ENCODE measurements around the gene COPA.

Gene COPA

DNA sequence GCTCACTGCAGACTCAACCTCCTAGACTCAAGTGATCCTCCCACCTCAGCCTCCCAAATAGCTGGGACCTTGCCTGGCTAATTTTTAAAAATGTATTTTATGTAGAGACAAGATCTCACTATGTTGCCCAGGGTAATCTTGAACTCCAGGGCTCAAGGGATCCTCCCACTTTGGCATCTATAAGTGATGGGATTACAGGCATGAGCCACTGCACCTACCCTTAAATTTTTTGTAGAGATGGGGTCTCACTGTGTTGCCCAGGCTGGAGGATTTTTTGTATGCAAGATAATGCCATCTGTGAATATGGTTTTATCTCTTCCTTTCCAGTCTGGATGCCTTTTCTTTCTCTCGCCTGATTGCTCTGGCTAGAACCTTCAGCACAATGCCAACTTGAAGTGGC is 72.0 kb downstream of the COPA start:
- H3K36me3 ChIP-seq (ENCODE audit: insufficient read depth, low read length) = no peaks in the 10 kb centered on the region
- no peaks in the 10 kb centered on the region for H3K79me2 ChIP-seq (ENCODE audit: insufficient read depth, low read length)
- TF ChIP-seq, protein P1, sequence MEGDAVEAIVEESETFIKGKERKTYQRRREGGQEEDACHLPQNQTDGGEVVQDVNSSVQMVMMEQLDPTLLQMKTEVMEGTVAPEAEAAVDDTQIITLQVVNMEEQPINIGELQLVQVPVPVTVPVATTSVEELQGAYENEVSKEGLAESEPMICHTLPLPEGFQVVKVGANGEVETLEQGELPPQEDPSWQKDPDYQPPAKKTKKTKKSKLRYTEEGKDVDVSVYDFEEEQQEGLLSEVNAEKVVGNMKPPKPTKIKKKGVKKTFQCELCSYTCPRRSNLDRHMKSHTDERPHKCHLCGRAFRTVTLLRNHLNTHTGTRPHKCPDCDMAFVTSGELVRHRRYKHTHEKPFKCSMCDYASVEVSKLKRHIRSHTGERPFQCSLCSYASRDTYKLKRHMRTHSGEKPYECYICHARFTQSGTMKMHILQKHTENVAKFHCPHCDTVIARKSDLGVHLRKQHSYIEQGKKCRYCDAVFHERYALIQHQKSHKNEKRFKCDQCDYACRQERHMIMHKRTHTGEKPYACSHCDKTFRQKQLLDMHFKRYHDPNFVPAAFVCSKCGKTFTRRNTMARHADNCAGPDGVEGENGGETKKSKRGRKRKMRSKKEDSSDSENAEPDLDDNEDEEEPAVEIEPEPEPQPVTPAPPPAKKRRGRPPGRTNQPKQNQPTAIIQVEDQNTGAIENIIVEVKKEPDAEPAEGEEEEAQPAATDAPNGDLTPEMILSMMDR (conservative IDR thresholded peaks at IDR 0.05; ENCODE audit: low read length) = no peak
- TF ChIP-seq EZH2phosphoT487 (IDR thresholded peaks at IDR 0.05; ENCODE audit: borderline replicate concordance) = no peak
- H3F3A ChIP-seq (ENCODE audit: low read depth) = no peaks in the 10 kb centered on the region
- H4K20me1 ChIP-seq (ENCODE audit: insufficient read depth, low read length, poor library complexity, severe bottlenecking) = no peaks in the 10 kb centered on the region
- H3K27me3 ChIP-seq (ENCODE audit: insufficient read depth, low read length, poor library complexity, severe bottlenecking) = no peaks in the 10 kb centered on the region
- H3K4me1 ChIP-seq (ENCODE audit: insufficient read depth, low read length, poor library complexity, severe bottlenecking) = no peaks in the 10 kb centered on the region
- H3K9me3 ChIP-seq (ENCODE audit: insufficient read depth, low read depth, low read length) = no peaks in the 10 kb centered on the region
- no peak overlapping the region for H3K4me3 ChIP-seq (ENCODE audit: low read length, poor library complexity, severe bottlenecking)
- H3K4me2 ChIP-seq (ENCODE audit: low read depth, low read length, poor library complexity, severe bottlenecking) = no peak overlapping the region
- H3K9me2 ChIP-seq (replicated peaks; ENCODE audit: low read depth, low read length) = no peaks in the 10 kb centered on the region
- H3K9ac ChIP-seq (ENCODE audit: low read depth, low read length, poor library complexity, severe bottlenecking) = no peak overlapping the region
- no peak overlapping the region for H2AFZ ChIP-seq (ENCODE audit: low read length)

DNA sequence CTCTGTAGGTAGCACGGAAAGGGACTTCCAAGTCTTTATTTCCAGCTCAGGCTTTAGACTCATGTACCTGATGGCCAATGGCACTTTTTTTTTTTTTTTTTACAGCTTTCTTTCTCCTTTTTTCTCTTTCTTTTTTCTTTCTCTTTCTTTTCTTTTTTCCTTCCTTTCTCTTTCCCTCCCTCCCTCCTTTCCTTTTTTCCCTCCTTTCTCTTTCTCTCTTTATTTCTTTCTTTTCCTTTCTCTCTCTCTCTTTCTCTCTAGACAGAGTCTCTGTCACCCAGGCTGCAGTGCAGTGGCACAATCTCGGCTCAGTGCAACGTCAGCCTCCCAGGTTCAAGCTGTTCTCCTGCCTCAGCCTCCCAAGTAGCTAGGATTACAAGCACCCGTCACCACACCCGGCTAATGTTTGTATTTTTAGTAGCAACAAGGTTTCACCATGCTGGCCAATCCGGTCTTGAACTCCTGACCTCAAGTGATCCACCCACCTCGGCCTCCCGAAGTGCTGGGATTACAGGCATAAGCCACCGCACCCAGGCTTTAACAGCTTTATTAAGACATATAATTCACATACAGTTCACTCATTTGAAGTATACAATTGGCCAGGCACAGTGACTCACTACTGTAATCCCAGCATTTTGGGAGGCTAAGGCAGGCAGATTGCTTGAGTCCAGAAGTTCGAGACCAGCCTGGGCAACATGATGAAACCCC is 75.6 kb downstream of the COPA start:
- H3K9me2 ChIP-seq (replicated peaks; ENCODE audit: low read depth, low read length) = no peaks in the 10 kb centered on the region
- H3K79me2 ChIP-seq (ENCODE audit: insufficient read depth, low read length) = no peaks in the 10 kb centered on the region
- no peak overlapping the region for H3K9ac ChIP-seq (ENCODE audit: low read depth, low read length, poor library complexity, severe bottlenecking)
- TF ChIP-seq, protein P1 (conservative IDR thresholded peaks at IDR 0.05; ENCODE audit: low read length) = no peak
- TF ChIP-seq EZH2phosphoT487 (IDR thresholded peaks at IDR 0.05; ENCODE audit: borderline replicate concordance) = no peak
- peaks cover 6% of the 10 kb centered on the region for H3K4me1 ChIP-seq (ENCODE audit: insufficient read depth, low read length, poor library complexity, severe bottlenecking)
- no peaks in the 10 kb centered on the region for H3F3A ChIP-seq (ENCODE audit: low read depth)
- no peak overlapping the region for H3K4me3 ChIP-seq (ENCODE audit: low read length, poor library complexity, severe bottlenecking)
- no peak overlapping the region for H3K4me2 ChIP-seq (ENCODE audit: low read depth, low read length, poor library complexity, severe bottlenecking)
- no peaks in the 10 kb centered on the region for H3K36me3 ChIP-seq (ENCODE audit: insufficient read depth, low read length)
- no peak overlapping the region for H2AFZ ChIP-seq (ENCODE audit: low read length)
- no peaks in the 10 kb centered on the region for H3K27me3 ChIP-seq (ENCODE audit: insufficient read depth, low read length, poor library complexity, severe bottlenecking)
- no peaks in the 10 kb centered on the region for H4K20me1 ChIP-seq (ENCODE audit: insufficient read depth, low read length, poor library complexity, severe bottlenecking)
- no peaks in the 10 kb centered on the region for H3K9me3 ChIP-seq (ENCODE audit: insufficient read depth, low read depth, low read length)

DNA sequence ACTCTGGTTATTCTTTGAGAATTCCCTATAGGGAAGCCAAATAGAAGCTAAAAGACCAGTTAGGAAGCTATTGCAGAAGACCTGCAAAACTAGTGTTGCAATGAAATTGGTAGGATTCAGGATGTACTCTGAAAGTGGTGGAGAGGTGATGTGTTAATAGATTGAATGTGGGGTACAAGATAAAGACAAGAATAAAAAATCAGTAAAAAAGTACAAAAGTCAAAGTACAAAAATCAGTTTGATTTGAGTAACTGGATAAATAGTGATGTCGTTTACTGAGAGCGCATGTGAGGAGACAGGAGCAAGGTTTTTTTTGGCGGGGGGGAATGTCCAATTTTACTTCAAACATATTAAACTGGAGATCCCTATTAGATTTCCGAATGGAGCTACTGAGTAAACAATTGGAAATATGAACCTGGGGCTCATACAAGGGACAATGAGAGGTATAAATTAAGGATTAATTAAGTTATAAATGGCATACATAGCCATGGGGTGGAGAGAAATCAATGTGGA is 78.2 kb downstream of the COPA start:
- no peaks in the 10 kb centered on the region for H3K36me3 ChIP-seq (ENCODE audit: insufficient read depth, low read length)
- H4K20me1 ChIP-seq (ENCODE audit: insufficient read depth, low read length, poor library complexity, severe bottlenecking) = peaks cover 16% of the 10 kb centered on the region
- H3K9ac ChIP-seq (ENCODE audit: low read depth, low read length, poor library complexity, severe bottlenecking) = no peak overlapping the region
- no peaks in the 10 kb centered on the region for H3F3A ChIP-seq (ENCODE audit: low read depth)
- H3K79me2 ChIP-seq (ENCODE audit: insufficient read depth, low read length) = peaks cover 24% of the 10 kb centered on the region
- no peak for TF ChIP-seq EZH2phosphoT487 (IDR thresholded peaks at IDR 0.05; ENCODE audit: borderline replicate concordance)
- TF ChIP-seq, protein P1 (conservative IDR thresholded peaks at IDR 0.05; ENCODE audit: low read length) = no peak
- H3K4me3 ChIP-seq (ENCODE audit: low read length, poor library complexity, severe bottlenecking) = no peak overlapping the region
- H3K4me1 ChIP-seq (ENCODE audit: insufficient read depth, low read length, poor library complexity, severe bottlenecking) = peaks cover 21% of the 10 kb centered on the region
- H3K9me3 ChIP-seq (ENCODE audit: insufficient read depth, low read depth, low read length) = no peaks in the 10 kb centered on the region
- H3K4me2 ChIP-seq (ENCODE audit: low read depth, low read length, poor library complexity, severe bottlenecking) = no peak overlapping the region
- H2AFZ ChIP-seq (ENCODE audit: low read length) = no peak overlapping the region
- H3K27me3 ChIP-seq (ENCODE audit: insufficient read depth, low read length, poor library complexity, severe bottlenecking) = no peaks in the 10 kb centered on the region
- H3K9me2 ChIP-seq (replicated peaks; ENCODE audit: low read depth, low read length) = no peaks in the 10 kb centered on the region
